Stomach (tissue), 4 donors: ENCODE results near the gene UBXN1.

Source experiments
- EP300 ChIP-seq: sonication (generic); formaldehyde crosslinking; IDR thresholded peaks from one replicate; pipeline ENCODE4 v1.6.1; 2017; ENCODE audit warnings: antibody characterized with exemption
- POLR2A ChIP-seq, 4 donors: fragments of 450-650 bp; IDR thresholded peaks; one replicate each; pipeline ENCODE4 v1.6.1; 2016; ENCODE audit warnings: antibody characterized with exemption in 4 of 4, control low read depth in 2 of 4, mild to moderate bottlenecking in 1 of 4, moderate library complexity in 1 of 4
- TF ChIP-seq, protein P1 (sequence below), 7 experiments: fragments of 450-650 bp in 4 of 7; fragments of 200-600 bp in 3 of 7; sonication (generic) in 3 of 7; IDR thresholded peaks; one replicate each; pipeline ENCODE4 v1.5.1; 2016 to 2019; ENCODE audit warnings: antibody characterized with exemption in 7 of 7, control low read depth in 2 of 7, mild to moderate bottlenecking in 1 of 7

DNA sequence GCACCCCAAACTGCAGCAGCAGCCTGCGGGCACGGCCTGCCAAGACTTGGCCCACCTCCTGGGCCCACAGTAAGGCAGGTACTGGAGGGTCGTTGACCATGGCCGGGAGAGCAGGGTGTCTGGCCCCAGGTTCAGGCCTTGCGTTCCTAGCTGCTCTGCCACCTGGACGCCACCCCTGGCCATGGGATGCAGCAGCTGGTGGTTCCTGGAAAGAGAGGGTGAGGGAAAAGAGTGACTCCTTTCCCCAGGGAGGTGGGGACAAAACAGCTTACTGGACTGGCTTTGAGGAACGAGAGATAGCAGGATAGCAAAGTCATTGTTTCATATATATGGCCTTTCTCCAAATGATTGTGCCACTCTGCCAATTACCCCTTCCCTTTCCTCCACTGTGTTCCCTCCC is 26.5 kb upstream of the UBXN1 start:
- TF ChIP-seq, protein P1, sequence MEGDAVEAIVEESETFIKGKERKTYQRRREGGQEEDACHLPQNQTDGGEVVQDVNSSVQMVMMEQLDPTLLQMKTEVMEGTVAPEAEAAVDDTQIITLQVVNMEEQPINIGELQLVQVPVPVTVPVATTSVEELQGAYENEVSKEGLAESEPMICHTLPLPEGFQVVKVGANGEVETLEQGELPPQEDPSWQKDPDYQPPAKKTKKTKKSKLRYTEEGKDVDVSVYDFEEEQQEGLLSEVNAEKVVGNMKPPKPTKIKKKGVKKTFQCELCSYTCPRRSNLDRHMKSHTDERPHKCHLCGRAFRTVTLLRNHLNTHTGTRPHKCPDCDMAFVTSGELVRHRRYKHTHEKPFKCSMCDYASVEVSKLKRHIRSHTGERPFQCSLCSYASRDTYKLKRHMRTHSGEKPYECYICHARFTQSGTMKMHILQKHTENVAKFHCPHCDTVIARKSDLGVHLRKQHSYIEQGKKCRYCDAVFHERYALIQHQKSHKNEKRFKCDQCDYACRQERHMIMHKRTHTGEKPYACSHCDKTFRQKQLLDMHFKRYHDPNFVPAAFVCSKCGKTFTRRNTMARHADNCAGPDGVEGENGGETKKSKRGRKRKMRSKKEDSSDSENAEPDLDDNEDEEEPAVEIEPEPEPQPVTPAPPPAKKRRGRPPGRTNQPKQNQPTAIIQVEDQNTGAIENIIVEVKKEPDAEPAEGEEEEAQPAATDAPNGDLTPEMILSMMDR (IDR thresholded peaks at IDR 0.05) = no peak
- TF ChIP-seq POLR2A (IDR thresholded peaks at IDR 0.05) = no peak
- TF ChIP-seq EP300 = no peak
